Colonic mucosa (tissue), 4 donors: ENCODE results near the gene TNIK. TPM values are rescaled to one million over a fixed set of nuclear protein-coding genes. Genes with fewer than 3 reads are reported as not detected.

Source experiments
- DNase-seq: peaks from one replicate; pipeline ENCODE4 v3.0.0-alpha.2; 2020
- H3K27ac ChIP-seq: fragments of 200-600 bp; one replicate; pipeline ENCODE4 v1.8.0; 2021
- H3K27me3 ChIP-seq: fragments of 200-600 bp; one replicate; pipeline ENCODE4 v1.8.0; 2021
- H3K36me3 ChIP-seq: fragments of 200-600 bp; one replicate; pipeline ENCODE4 v1.8.0; 2021
- H3K4me1 ChIP-seq: fragments of 200-600 bp; one replicate; pipeline ENCODE4 v1.8.0; 2021; ENCODE audit warnings: mild to moderate bottlenecking
- H3K4me3 ChIP-seq: fragments of 200-600 bp; one replicate; pipeline ENCODE4 v1.8.0; 2021
- H3K9ac ChIP-seq, 2 donors: one replicate each; pipeline ENCODE4 v1.7.0; 2013; ENCODE audit warnings: control low read depth in 2 of 2, low read depth in 2 of 2, low read length in 2 of 2
- H3K9me3 ChIP-seq: fragments of 200-600 bp; one replicate; pipeline ENCODE4 v1.8.0; 2021
- intact Hi-C: fragments of 100-400 bp; cut with DNase I; formaldehyde crosslinking; loops from one replicate; pipeline ENCODE4 v1.14.1; 2022
- total RNA-seq, 2 donors: library from RNA; stranded (reverse); fragmentation: NEBNext Ultra II Directional in 1 of 2; extraction: Animal tissue kit (Norgen Biotek cat#: 25700) in 1 of 2; gene quantifications; one replicate each; pipeline ENCODE4 v1.2.1, GENCODE V29; 2021
- TF ChIP-seq, protein P1 (sequence below): fragments of 200-600 bp; IDR thresholded peaks from one replicate; pipeline ENCODE4 v1.8.0; 2022; ENCODE audit warnings: antibody characterized with exemption, mild to moderate bottlenecking
- donor health status: healthy.
- donor health status: DM: no; HTN: no; CAD: no.
- donor health status: DM: no; HTN: no; CAD: no.

The TNIK gene
- total RNA-seq, 2 donors from 2014 or later: 19.9 to 30.9 TPM

DNA sequence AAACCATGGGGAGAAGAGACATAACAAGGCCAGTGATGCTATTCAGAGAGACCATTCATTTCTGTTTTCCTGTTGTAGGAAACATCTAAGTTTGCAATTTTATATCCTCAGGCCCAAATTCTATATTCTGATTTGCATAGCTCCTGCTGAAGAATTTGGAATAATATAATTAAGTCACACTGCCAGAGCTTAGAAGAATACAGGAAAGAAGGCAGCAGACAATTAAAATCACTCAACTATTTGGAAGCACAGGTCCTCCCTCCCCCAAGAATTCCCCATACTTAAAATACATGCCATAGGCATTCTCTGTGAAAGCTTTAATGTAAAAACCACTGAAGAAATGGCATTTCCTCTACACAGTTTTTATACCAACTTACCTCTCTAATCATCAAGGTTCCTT is 366.7 kb downstream of the TNIK start:
- TF ChIP-seq, protein P1, sequence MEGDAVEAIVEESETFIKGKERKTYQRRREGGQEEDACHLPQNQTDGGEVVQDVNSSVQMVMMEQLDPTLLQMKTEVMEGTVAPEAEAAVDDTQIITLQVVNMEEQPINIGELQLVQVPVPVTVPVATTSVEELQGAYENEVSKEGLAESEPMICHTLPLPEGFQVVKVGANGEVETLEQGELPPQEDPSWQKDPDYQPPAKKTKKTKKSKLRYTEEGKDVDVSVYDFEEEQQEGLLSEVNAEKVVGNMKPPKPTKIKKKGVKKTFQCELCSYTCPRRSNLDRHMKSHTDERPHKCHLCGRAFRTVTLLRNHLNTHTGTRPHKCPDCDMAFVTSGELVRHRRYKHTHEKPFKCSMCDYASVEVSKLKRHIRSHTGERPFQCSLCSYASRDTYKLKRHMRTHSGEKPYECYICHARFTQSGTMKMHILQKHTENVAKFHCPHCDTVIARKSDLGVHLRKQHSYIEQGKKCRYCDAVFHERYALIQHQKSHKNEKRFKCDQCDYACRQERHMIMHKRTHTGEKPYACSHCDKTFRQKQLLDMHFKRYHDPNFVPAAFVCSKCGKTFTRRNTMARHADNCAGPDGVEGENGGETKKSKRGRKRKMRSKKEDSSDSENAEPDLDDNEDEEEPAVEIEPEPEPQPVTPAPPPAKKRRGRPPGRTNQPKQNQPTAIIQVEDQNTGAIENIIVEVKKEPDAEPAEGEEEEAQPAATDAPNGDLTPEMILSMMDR: no peak
- Histone ChIP-seq H3K9ac (no peak overlapping the region), H3K36me3 (no peaks in the 10 kb centered on the region), H3K9me3 (no peaks in the 10 kb centered on the region), H3K27ac (no peak overlapping the region), H3K4me1 (no peaks in the 10 kb centered on the region), H3K4me3 (no peak overlapping the region), H3K27me3 (no peaks in the 10 kb centered on the region)
- DNase-seq: no peak
- intact Hi-C loops: no loop called here

DNA sequence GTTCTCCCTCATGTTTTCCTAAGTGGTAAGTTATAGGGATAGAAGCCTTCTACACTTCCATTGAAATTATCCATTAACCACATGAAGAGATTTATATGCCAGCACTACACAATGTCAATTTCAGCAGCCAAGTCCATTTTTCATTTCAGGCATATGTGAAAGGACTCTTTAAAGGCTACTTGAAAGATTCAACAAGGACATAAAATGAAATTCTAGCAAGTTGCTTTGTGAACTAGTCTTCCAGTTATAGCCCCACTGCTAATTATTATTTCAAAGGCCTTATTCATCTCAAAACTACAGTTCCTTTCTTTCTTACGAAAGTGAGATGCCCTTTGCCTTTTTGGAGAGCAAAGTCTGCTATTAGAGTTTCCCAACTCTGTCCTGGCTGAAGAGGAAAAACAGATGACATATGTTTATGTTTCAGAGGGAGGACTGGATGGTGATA is 367.7 kb downstream of the TNIK start:
- H3K27ac ChIP-seq: no peak overlapping the region
- intact Hi-C loops: no loop called here
- no peak for DNase-seq
- no peaks in the 10 kb centered on the region for H3K36me3 ChIP-seq
- H3K27me3 ChIP-seq: no peaks in the 10 kb centered on the region
- H3K4me1 ChIP-seq: no peaks in the 10 kb centered on the region
- no peaks in the 10 kb centered on the region for H3K9me3 ChIP-seq
- H3K4me3 ChIP-seq: no peak overlapping the region
- H3K9ac ChIP-seq: no peak overlapping the region
- TF ChIP-seq, protein P1: no peak

DNA sequence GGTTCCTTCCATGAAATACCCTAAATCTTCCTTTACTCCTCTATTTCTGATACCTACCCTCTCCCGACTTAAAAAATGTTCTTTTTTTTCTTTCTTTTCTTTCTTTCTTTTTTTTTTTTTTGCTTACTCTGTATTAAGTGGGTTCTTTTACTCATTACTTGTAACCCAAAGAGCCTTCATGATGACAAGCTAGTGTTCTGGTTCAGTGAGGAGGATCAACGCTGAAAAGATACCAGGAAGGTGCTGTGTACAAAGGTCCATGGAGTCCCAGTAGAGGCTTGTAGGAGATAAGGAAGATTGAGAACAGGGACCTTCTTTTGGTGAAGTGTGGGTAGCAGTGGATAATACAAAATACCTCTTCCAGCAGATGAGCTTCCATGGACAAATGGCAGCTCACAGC is 369.9 kb downstream of the TNIK start:
- Histone ChIP-seq H3K27me3 (no peaks in the 10 kb centered on the region), H3K4me1 (no peaks in the 10 kb centered on the region), H3K27ac (no peak overlapping the region), H3K4me3 (no peak overlapping the region), H3K9me3 (no peaks in the 10 kb centered on the region), H3K9ac (no peak overlapping the region), H3K36me3 (no peaks in the 10 kb centered on the region)
- intact Hi-C loops: no loop called here
- no peak for DNase-seq
- TF ChIP-seq, protein P1: no peak

DNA sequence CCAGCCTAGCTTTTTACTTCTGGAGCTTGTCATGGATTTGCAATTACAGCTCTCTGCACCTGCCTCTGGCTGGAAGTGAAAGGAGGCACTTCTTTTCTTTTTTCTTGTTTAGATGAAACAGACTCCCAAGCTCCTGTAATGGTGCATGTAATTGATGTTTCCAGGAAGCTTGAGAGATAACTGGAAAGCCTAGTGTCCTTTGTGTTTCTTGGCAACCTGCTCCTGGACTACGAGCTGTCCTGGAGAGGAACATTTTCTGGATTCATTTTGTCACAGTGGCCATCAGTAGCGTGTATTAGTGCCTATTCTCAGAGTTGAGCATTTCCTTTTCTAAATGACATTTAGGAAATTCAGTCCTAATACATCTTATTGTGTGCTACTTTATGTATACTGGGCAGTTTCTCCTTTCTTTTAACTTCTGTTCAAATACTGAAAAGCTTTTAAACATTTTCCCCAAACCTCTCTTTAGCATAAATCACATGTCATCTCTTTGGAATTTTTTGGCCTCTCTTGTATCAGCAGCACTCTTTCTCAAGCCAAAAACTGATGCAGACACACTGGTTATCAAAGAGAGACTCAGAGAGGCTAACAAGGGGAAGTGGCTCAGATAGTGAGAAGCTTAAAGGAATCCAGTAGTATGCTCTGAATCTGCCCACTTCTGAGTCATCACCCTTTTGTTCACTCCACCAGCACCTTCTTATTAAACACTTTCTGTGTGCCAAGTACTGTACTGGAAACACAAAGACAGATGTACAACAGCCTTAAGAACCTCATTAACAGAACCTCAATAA is 371.0 kb downstream of the TNIK start:
- Histone ChIP-seq H3K27ac (no peak overlapping the region), H3K4me1 (no peaks in the 10 kb centered on the region), H3K27me3 (no peaks in the 10 kb centered on the region), H3K9ac (no peak overlapping the region), H3K36me3 (no peaks in the 10 kb centered on the region), H3K9me3 (no peaks in the 10 kb centered on the region), H3K4me3 (no peak overlapping the region)
- intact Hi-C loops: no loop called here
- no peak for DNase-seq
- TF ChIP-seq, protein P1: no peak

DNA sequence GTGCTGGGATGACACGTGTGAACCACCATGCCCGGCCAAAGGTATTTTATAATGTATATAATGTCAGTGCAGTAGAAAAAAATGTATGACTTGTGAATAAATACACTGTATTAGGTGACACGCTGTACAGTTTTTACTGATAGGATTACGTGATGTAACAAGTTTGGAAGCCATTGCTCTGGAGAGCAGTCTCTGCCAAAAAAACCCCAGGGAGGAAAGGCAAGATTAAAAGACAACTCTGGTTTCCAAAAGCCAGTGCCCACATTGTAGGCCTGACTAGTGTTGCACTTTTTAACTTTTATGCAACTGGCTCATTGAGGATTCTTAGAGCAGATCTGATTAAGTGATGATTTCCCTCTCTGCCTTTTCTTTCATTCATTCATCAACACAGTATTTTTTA is 371.7 kb downstream of the TNIK start:
- H3K36me3 ChIP-seq: no peaks in the 10 kb centered on the region
- no peaks in the 10 kb centered on the region for H3K9me3 ChIP-seq
- H3K4me1 ChIP-seq: no peaks in the 10 kb centered on the region
- H3K27me3 ChIP-seq: no peaks in the 10 kb centered on the region
- H3K27ac ChIP-seq: no peak overlapping the region
- H3K4me3 ChIP-seq: no peak overlapping the region
- H3K9ac ChIP-seq: no peak overlapping the region
- TF ChIP-seq, protein P1: no peak
- DNase-seq: no peak
- intact Hi-C loops: no loop called here
